Gastrocnemius medialis (tissue), 4 donors: ENCODE results near the gene SULT1B1.

Experiments
- POLR2A ChIP-seq, 2 donors: fragments of 450-650 bp; IDR thresholded peaks; one replicate each; pipeline ENCODE4 v1.6.1; 2017; ENCODE audit warnings: antibody characterized with exemption in 2 of 2, mild to moderate bottlenecking in 2 of 2, moderate library complexity in 2 of 2
- TF ChIP-seq, protein P1 (sequence below), 5 experiments: fragments of 450-650 bp in 3 of 5; fragments of 200-600 bp in 2 of 5; sonication (generic) in 2 of 5; IDR thresholded peaks in 4 of 5; conservative IDR thresholded peaks in 1 of 5; 1 replicate in 4 of 5; 2 replicates in 1 of 5; pipeline ENCODE4 v1.5.1; 2016 to 2019; ENCODE audit warnings: antibody characterized with exemption in 5 of 5, mild to moderate bottlenecking in 3 of 5, moderate library complexity in 3 of 5

DNA sequence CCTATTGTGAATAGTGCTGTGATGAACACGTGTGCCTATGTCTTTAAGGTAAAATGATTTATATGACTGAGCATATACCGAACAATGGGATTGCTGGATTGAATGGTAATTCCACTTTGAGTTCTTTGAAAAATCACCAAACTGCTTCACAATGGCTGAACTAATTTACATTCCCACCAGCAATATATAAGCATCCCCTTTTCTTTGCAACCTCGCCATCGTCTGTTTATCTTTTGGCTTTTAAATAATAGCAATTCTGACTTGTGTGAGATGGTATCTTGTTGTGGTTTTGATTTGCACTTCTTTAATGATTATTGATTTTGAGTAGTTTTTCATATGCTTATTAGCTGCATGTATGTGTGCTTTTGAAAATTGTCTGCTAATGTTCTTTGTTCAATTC is 75.6 kb downstream of the SULT1B1 start:
- TF ChIP-seq, protein P1, sequence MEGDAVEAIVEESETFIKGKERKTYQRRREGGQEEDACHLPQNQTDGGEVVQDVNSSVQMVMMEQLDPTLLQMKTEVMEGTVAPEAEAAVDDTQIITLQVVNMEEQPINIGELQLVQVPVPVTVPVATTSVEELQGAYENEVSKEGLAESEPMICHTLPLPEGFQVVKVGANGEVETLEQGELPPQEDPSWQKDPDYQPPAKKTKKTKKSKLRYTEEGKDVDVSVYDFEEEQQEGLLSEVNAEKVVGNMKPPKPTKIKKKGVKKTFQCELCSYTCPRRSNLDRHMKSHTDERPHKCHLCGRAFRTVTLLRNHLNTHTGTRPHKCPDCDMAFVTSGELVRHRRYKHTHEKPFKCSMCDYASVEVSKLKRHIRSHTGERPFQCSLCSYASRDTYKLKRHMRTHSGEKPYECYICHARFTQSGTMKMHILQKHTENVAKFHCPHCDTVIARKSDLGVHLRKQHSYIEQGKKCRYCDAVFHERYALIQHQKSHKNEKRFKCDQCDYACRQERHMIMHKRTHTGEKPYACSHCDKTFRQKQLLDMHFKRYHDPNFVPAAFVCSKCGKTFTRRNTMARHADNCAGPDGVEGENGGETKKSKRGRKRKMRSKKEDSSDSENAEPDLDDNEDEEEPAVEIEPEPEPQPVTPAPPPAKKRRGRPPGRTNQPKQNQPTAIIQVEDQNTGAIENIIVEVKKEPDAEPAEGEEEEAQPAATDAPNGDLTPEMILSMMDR (IDR thresholded peaks at IDR 0.05 in 4 of 5, conservative IDR thresholded peaks at IDR 0.05 in 1 of 5), result no peak
- no peak for TF ChIP-seq POLR2A (IDR thresholded peaks at IDR 0.05)
